SK-N-MC (cell line): ENCODE data around the gene PARD3.

Source experiments
- EZH2 ChIP-seq: fragments of 200-600 bp; sonication (generic); IDR thresholded peaks from one replicate; pipeline ENCODE4 v1.6.1; 2017; ENCODE audit warnings: antibody characterized with exemption
- FOXP2 ChIP-seq: optimal IDR thresholded peaks from 2 replicates; pipeline ENCODE3; 2011; ENCODE audit warnings: mild to moderate bottlenecking, moderate library complexity; ENCODE audit not compliant: insufficient read depth; ENCODE audit errors: extremely low read length, control extremely low read depth
- POLR2AphosphoS5 ChIP-seq: IDR thresholded peaks from 2 replicates; pipeline ENCODE4 v1.6.1; 2012; ENCODE audit warnings: mild to moderate bottlenecking, low read depth, low read length, borderline replicate concordance

GRCh38 chr10:34469446-34469845 is 345.6 kb downstream of the PARD3 start:
- TF ChIP-seq FOXP2 (no peak), POLR2AphosphoS5 (no peak), EZH2 (no peak)
